Keratinocyte (primary cell): ENCODE data around the gene ADAP2.

Source experiments
- CTCF ChIP-seq, 3 experiments: IDR thresholded peaks in 1 of 3; conservative IDR thresholded peaks in 1 of 3; optimal IDR thresholded peaks in 1 of 3; 2 replicates in 2 of 3; 3 replicates in 1 of 3; pipeline versions ENCODE3 to v1.5.1; 2011; ENCODE audit warnings: low read length in 3 of 3, mild to moderate bottlenecking in 3 of 3, moderate library complexity in 2 of 3, control low read depth in 1 of 3, inconsistent platforms in 1 of 3; ENCODE audit not compliant: insufficient read depth in 2 of 3; ENCODE audit errors: extremely low read depth in 1 of 3
- EZH2 ChIP-seq: IDR thresholded peaks from one replicate; pipeline ENCODE4 v1.6.1; 2012; ENCODE audit warnings: inconsistent platforms, mild to moderate bottlenecking, low read length, moderate library complexity

- TF ChIP-seq CTCF (optimal IDR thresholded peaks at IDR 0.05 in 1 of 3, IDR thresholded peaks at IDR 0.05 in 1 of 3, conservative IDR thresholded peaks at IDR 0.05 in 1 of 3; ENCODE audit: extremely low read depth in 1 of 3, insufficient read depth in 2 of 3, low read length in 3 of 3) (no peak), EZH2 (no peak)
Measured at GRCh38 chr17:30908717-30909420, 12.9 kb upstream of the ADAP2 start.
